GDM1 (cell line): ENCODE measurements around the gene MPDZ.

Experiments
- DNase-seq: peaks from one replicate; lab custom pipeline; 2025; lab: John Stamatoyannopoulos, UW

Gene MPDZ

DNA sequence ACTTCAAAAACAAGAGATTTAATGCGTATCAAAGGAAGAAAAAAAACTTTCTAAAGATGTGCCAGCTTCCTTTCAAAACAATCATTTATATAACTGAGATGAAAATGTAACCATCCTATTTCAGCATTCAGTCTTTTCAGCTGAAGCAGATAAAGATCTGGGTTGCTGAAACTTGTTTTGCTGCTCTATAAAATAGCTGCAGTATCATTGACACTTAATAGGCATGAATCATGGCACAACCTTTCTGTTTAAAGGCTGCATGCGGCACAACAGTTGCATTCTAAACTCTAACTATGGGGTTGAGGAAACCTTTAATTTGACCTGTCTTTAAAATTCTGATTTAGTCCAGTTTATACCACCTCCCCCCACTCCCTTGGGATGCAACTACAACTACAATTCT lies 196.7 kb downstream of the MPDZ start:
- DNase-seq: no peak

DNA sequence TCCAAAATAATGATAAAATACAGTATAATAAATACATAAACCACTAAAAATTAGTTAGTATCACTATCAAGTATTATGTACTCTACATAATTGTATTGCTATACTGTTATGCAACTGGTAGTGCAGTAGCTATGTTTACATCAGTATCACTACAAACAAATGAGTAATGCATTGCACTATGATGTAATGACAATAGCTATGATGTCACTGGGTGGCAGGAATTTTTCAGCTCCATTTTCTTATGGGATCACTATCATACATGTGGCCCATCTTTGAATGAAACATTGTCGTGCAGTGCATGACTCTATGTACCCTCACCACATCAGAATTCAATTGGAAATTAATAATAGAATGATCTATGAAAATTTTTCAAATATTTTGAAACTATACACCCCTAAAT lies 201.3 kb downstream of the MPDZ start:
- no peak for DNase-seq

DNA sequence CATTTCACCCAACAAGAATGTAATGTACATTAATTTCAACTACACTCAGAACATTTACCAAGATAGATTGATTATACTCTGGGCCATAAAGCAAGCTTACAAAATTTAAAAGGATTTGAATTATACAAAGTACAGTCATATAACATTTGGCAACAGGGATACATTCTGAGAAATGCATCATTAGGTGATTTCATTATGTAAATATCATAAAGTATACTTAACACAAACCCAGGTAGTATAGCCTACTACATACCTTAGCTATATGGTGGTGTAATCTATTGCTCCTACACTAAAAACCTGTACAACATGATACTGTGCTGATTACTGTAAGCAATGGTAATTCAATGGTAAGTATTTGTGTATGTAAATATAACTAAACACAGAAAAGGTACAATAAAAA lies 202.9 kb downstream of the MPDZ start:
- no peak for DNase-seq

DNA sequence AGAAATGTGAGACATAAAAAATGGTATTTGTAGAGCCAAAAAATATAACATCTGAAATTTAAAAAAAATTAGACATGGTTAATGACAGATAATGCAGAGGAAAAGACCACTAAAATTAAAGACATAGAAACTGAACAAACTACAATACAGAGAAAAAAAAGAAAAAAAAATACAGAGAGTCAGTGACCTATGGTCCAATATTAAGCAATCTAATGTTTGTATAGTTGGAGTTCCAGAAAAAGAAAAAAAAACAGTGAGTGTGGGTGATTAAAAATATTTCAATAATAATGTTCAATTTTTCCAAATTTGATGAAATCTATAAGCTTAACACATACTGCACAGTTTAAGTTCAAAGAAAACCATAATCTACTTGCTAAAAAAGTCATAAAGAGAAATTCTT lies 207.6 kb downstream of the MPDZ start:
- DNase-seq: no peak

DNA sequence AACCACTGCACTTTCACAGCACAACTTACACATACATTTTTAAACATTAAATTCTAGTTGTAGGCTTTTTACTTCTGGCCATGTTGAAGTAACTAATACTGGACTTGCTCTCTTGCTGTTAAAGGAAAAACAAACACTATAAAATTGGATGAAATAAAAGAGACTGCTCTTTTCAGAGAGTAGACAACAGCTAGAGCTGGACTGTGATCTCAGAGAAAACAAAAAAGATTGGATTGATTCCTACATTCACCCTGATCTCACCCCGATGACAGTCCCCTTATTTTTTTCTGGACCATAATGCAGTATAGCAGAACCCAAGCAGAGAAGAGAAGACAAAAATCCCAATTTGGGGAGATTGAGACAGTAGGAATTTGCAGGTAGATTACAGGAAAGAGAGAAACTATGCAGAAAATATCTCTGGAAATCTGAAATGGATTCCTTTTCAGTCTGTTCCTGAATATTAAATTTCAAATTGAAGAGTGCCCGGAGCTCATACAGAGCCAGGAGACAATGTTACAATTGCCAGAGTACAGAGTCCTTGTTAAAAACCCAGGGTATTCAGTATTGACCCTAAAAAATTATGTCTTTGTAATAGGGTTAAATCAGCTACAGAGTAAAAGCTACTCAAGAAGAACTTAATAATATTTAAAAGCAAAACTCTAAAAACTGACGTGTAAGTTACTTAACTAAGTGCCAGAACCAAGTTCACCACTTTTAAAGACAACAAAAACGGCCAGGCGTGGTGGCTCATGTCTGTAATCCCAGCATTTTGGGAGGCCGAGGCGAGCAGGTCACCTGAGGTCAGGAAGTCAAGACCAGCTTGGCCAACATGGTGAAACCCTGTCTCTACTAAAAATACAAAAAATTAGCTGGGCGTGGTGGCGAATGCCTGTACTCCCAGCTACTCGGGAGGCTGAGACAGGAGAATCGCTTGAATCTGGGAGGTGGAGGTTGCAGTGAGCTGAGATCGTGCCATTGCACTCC lies 208.6 kb downstream of the MPDZ start:
- no peak for DNase-seq

DNA sequence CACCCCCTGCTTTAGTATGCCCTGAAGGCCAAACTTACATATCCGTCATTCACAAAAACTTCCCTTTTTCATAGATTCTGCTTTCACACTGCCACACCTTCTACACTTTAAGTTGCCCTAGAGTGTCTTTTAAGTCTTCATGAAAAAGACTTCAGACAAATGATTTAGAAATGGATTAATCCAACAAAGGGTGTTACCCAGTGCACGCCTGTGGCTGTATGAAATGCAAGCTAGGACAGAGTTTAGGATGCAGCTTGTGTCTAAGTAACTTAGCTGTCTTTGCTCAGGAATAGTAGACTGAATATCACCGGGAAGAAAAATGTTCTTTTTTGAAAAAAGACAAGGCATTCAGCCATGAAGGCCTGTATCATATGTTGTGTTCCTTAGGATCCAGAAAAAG lies 210.0 kb downstream of the MPDZ start:
- DNase-seq: no peak

DNA sequence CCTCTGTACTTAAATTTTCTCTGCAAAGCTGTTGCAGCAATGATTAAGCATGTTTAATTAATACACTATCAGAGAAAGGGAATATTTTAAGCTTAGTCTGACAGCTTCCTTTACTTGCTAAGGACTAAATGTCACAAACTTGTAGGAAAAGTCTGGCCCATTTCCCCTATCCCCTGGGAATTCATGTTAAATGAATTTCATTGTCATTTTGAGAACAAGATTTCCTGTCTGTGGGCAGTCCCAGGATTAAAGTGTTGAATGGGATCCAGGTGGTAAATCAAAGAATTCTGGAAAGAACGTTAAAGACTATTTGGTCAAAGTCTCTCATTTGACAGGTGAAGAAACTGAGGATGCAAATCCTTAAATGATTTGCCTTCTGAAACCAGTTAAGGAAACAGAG lies 214.8 kb downstream of the MPDZ start:
- DNase-seq: no peak

DNA sequence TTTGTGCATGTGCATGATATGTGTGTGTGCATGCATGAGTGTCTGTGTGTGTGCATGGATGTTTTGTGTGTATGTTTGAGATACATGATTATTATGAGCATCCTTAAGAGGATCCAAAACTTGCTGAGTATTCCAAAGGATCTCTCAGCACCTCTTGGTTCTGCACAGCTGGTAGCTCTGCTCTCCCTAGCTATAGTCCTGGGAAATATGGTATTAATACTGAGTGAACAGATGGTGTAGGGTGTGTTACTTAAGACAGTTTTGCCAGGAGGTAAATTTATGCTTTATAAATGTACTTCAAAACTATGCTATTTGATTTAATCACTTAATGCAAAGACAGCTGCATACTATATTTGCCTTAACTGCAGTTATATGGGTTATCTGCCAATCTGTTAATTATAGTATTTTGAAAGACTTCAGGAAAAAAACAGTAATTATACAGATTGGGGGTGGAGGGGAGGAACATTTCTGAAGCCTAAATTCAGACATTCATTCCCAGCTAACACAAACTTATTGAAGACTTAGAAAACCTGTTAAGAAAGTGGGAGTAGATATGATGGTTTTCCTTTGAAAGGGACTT lies 215.5 kb downstream of the MPDZ start:
- no peak for DNase-seq

DNA sequence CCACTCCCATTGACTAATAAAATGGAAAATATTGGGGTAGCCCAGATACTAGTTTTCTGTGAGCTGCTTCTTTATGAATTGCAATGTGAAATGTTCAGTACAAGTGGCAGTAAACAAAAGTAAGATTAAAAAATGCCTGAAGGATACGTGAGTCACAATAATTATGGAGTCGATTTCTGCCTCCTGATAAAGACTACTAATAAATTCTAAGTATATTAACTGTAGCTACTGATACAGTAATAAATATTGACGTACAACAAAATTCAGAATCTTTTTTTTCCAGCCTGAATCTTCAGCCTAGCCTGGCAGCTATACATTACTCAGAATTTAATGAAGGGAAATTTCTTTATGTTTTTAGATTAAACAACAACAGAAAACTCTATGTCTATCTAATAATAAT lies 218.1 kb downstream of the MPDZ start:
- DNase-seq: no peak
